Thyroid gland (tissue), 4 donors: Measurements from ENCODE around the gene GALNTL6. TPM values are rescaled to one million over a fixed set of nuclear protein-coding genes. Genes with fewer than 3 reads are reported as not detected.

Source experiments
- DNase-seq, 2 donors: peaks; one replicate each; pipeline ENCODE4 v3.0.0-alpha.2; 2019
- H3K27ac ChIP-seq, 3 donors: fragments of 200-600 bp; sonication (generic); 1 replicate in 2 of 3; 2 replicates in 1 of 3; pipeline ENCODE4 v1.5.1; 2016 to 2019; ENCODE audit warnings: mild to moderate bottlenecking in 1 of 3, moderate library complexity in 1 of 3
- H3K27me3 ChIP-seq: fragments of 200-600 bp; sonication (generic); one replicate; pipeline ENCODE4 v1.5.1; 2019
- H3K36me3 ChIP-seq, 2 donors: fragments of 200-600 bp; sonication (generic); one replicate each; pipeline ENCODE4 v1.5.1; 2016 to 2019
- H3K4me1 ChIP-seq, 2 donors: fragments of 200-600 bp; sonication (generic); one replicate each; pipeline ENCODE4 v1.5.1; 2017 to 2019
- H3K4me3 ChIP-seq, 3 donors: fragments of 200-600 bp; sonication (generic); replicated peaks in 1 of 3; 1 replicate in 2 of 3; 2 replicates in 1 of 3; pipeline ENCODE4 v1.5.1; 2016; ENCODE audit warnings: mild to moderate bottlenecking in 1 of 3
- H3K9me3 ChIP-seq: fragments of 200-600 bp; sonication (generic); one replicate; pipeline ENCODE4 v1.5.1; 2017
- CTCF ChIP-seq, 6 experiments: fragments of 200-600 bp in 3 of 6; fragments of 450-650 bp in 3 of 6; sonication (generic) in 3 of 6; IDR thresholded peaks; one replicate each; pipeline ENCODE4 v1.5.1; 2016 to 2019; ENCODE audit warnings: antibody characterized with exemption in 6 of 6, mild to moderate bottlenecking in 2 of 6, inconsistent platforms in 1 of 6, moderate library complexity in 1 of 6
- POLR2A ChIP-seq, 2 donors: fragments of 450-650 bp; IDR thresholded peaks; one replicate each; pipeline ENCODE4 v1.6.1; 2017; ENCODE audit warnings: antibody characterized with exemption in 2 of 2, mild to moderate bottlenecking in 2 of 2, moderate library complexity in 1 of 2
- whole genome bisulfite sequencing, 2 donors: methylation state at CpG; one replicate each; pipeline ENCODE4 v1.1.5; 2017; 5-methylcytosine and 5-hydroxymethylcytosine counted together
- intact Hi-C: fragments of 100-400 bp; cut with DNase I; formaldehyde crosslinking; loops from one replicate; pipeline ENCODE4 v1.15.1; 2023
- total RNA-seq, 4 donors: library from RNA; depleted of rRNA; stranded (reverse); fragments of >200 nt; gene quantifications; one replicate each; pipeline ENCODE4 v1.2.3, GENCODE V29; 2016

Gene GALNTL6
- total RNA-seq, 4 donors from 2014 or later, result not detected

DNA sequence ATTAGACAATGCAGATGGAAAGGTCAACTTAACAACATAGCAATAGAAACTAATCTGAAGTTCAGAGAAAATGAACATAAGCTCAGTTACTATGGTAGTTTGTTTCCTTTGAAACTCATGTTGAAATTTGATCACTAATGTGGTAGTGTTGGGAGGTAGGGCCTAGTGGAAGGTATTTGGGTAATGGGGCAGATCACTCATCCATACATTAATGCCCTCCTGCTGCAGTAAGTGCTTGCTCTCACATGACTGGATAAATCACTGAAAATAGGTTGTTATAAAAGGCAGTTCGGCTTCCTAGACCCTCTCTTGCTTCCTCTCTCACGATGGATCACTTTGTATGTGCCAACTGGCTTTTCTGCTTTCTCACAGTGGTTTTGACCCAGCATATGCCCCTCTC is 788.0 kb downstream of the GALNTL6 start:
- 33 to 46% methylated on average over 2 of the region's 2 CpGs for WGBS, 2 donors
- Histone ChIP-seq H3K27ac (no peak overlapping the region), H3K4me1 (no peaks in the 10 kb centered on the region), H3K36me3 (no peaks in the 10 kb centered on the region), H3K4me3 (no peak overlapping the region), H3K27me3 (no peaks in the 10 kb centered on the region), H3K9me3 (no peaks in the 10 kb centered on the region)
- intact Hi-C loops, result no loop called here
- no peak for DNase-seq
- TF ChIP-seq POLR2A (IDR thresholded peaks at IDR 0.05), result no peak
- TF ChIP-seq CTCF (IDR thresholded peaks at IDR 0.05), result no peak

GRCh38 chr4:172619218-172619617 is 806.0 kb downstream of the GALNTL6 start:
- no peak overlapping the region for H3K4me3 ChIP-seq
- no peaks in the 10 kb centered on the region for H3K27me3 ChIP-seq
- intact Hi-C loops, result no loop called here
- TF ChIP-seq CTCF (IDR thresholded peaks at IDR 0.05), result no peak
- no peak for TF ChIP-seq POLR2A (IDR thresholded peaks at IDR 0.05)
- H3K9me3 ChIP-seq, result no peaks in the 10 kb centered on the region
- H3K4me1 ChIP-seq, result peaks cover 0 to 6% of the 10 kb centered on the region in 2 donors
- no peak for DNase-seq
- H3K36me3 ChIP-seq, result no peaks in the 10 kb centered on the region
- 81 to 83% methylated on average over 5 of the region's 5 CpGs for WGBS, 2 donors
- no peak overlapping the region for H3K27ac ChIP-seq

- H3K27ac ChIP-seq, result no peak overlapping the region
- H3K4me1 ChIP-seq, result peaks cover 0 to 6% of the 10 kb centered on the region in 2 donors
- intact Hi-C loops, result no loop called here
- H3K36me3 ChIP-seq, result no peaks in the 10 kb centered on the region
- DNase-seq, result no peak
- H3K4me3 ChIP-seq, result no peak overlapping the region
- no peak for TF ChIP-seq POLR2A (IDR thresholded peaks at IDR 0.05)
- TF ChIP-seq CTCF (IDR thresholded peaks at IDR 0.05), result no peak
- WGBS, 2 donors, result 39 to 44% methylated on average over 2 of the region's 2 CpGs
- no peaks in the 10 kb centered on the region for H3K9me3 ChIP-seq
- H3K27me3 ChIP-seq, result no peaks in the 10 kb centered on the region
Measured at GRCh38 chr4:172619798-172620197, 806.6 kb downstream of the GALNTL6 start.

GRCh38 chr4:172628263-172628662 is 815.1 kb downstream of the GALNTL6 start:
- WGBS, 2 donors, result 82 to 85% methylated on average over 3 of the region's 3 CpGs
- DNase-seq, result no peak
- no peaks in the 10 kb centered on the region for H3K27me3 ChIP-seq
- H3K27ac ChIP-seq, result no peak overlapping the region
- no peaks in the 10 kb centered on the region for H3K4me1 ChIP-seq
- no peak overlapping the region for H3K4me3 ChIP-seq
- H3K36me3 ChIP-seq, result no peaks in the 10 kb centered on the region
- TF ChIP-seq POLR2A (IDR thresholded peaks at IDR 0.05) (no peak), CTCF (IDR thresholded peaks at IDR 0.05) (no peak)
- intact Hi-C loops, result no loop called here
- H3K9me3 ChIP-seq, result no peaks in the 10 kb centered on the region

- Histone ChIP-seq H3K36me3 (no peaks in the 10 kb centered on the region), H3K27ac (no peak overlapping the region), H3K4me1 (no peaks in the 10 kb centered on the region), H3K9me3 (no peaks in the 10 kb centered on the region), H3K27me3 (no peaks in the 10 kb centered on the region), H3K4me3 (no peak overlapping the region)
- 83 to 86% methylated on average over 3 of the region's 3 CpGs for WGBS, 2 donors
- intact Hi-C loops, result no loop called here
- TF ChIP-seq POLR2A (IDR thresholded peaks at IDR 0.05) (no peak), CTCF (IDR thresholded peaks at IDR 0.05) (no peak)
- no peak for DNase-seq
Measured at GRCh38 chr4:172630280-172630679, 817.1 kb downstream of the GALNTL6 start.
